ENCODE measurements around the gene NTM.

The NTM gene

GRCh38 chr11:131884461-131885073 is 514.2 kb downstream of the NTM start:
- H3K4me1 ChIP-seq = peaks cover 10% of the 10 kb centered on the region
- H3K79me2 ChIP-seq = no peaks in the 10 kb centered on the region
- no peak overlapping the region for H3K9ac ChIP-seq
- H3K36me3 ChIP-seq (ENCODE audit: control insufficient read depth, insufficient read depth, low read length) = no peaks in the 10 kb centered on the region
- H3K4me2 ChIP-seq (ENCODE audit: low read length) = no peak overlapping the region
- H3K27me3 ChIP-seq (ENCODE audit: control insufficient read depth, insufficient read depth, low read length) = no peaks in the 10 kb centered on the region
- H3K4me3 ChIP-seq (ENCODE audit: low read depth, low read length) = no peak overlapping the region
- no peaks in the 10 kb centered on the region for H3K9me3 ChIP-seq (ENCODE audit: control insufficient read depth, low read length)
- H2AFZ ChIP-seq = no peak overlapping the region
- H3K27ac ChIP-seq = no peak overlapping the region
- TF ChIP-seq, protein P1, sequence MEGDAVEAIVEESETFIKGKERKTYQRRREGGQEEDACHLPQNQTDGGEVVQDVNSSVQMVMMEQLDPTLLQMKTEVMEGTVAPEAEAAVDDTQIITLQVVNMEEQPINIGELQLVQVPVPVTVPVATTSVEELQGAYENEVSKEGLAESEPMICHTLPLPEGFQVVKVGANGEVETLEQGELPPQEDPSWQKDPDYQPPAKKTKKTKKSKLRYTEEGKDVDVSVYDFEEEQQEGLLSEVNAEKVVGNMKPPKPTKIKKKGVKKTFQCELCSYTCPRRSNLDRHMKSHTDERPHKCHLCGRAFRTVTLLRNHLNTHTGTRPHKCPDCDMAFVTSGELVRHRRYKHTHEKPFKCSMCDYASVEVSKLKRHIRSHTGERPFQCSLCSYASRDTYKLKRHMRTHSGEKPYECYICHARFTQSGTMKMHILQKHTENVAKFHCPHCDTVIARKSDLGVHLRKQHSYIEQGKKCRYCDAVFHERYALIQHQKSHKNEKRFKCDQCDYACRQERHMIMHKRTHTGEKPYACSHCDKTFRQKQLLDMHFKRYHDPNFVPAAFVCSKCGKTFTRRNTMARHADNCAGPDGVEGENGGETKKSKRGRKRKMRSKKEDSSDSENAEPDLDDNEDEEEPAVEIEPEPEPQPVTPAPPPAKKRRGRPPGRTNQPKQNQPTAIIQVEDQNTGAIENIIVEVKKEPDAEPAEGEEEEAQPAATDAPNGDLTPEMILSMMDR (IDR thresholded peaks at IDR 0.05) = no peak

- TF ChIP-seq, protein P1 (IDR thresholded peaks at IDR 0.05) = no peak
- Histone ChIP-seq H3K4me3 (ENCODE audit: low read depth, low read length) (no peak overlapping the region), H3K79me2 (no peaks in the 10 kb centered on the region), H3K27me3 (ENCODE audit: control insufficient read depth, insufficient read depth, low read length) (no peaks in the 10 kb centered on the region), H3K36me3 (ENCODE audit: control insufficient read depth, insufficient read depth, low read length) (no peaks in the 10 kb centered on the region), H3K27ac (no peak overlapping the region), H3K9ac (no peak overlapping the region), H2AFZ (peak overlapping the region; percentile 28), H3K4me1 (peaks cover 16% of the 10 kb centered on the region), H3K4me2 (ENCODE audit: low read length) (no peak overlapping the region), H3K9me3 (ENCODE audit: control insufficient read depth, low read length) (no peaks in the 10 kb centered on the region)
These were observed 515.0 kb downstream of the NTM start for GRCh38 chr11:131885431-131885830.

GRCh38 chr11:131886201-131886600 is 515.8 kb downstream of the NTM start:
- H3K4me3 ChIP-seq (ENCODE audit: low read depth, low read length) = no peak overlapping the region
- H3K27me3 ChIP-seq (ENCODE audit: control insufficient read depth, insufficient read depth, low read length) = no peaks in the 10 kb centered on the region
- H3K4me2 ChIP-seq (ENCODE audit: low read length) = no peak overlapping the region
- H3K9me3 ChIP-seq (ENCODE audit: control insufficient read depth, low read length) = no peaks in the 10 kb centered on the region
- no peak overlapping the region for H3K9ac ChIP-seq
- no peak overlapping the region for H2AFZ ChIP-seq
- H3K36me3 ChIP-seq (ENCODE audit: control insufficient read depth, insufficient read depth, low read length) = no peaks in the 10 kb centered on the region
- TF ChIP-seq, protein P1 (IDR thresholded peaks at IDR 0.05) = no peak
- no peaks in the 10 kb centered on the region for H3K79me2 ChIP-seq
- H3K27ac ChIP-seq = no peak overlapping the region
- peaks cover 16% of the 10 kb centered on the region for H3K4me1 ChIP-seq

GRCh38 chr11:131888230-131888855 is 517.9 kb downstream of the NTM start:
- TF ChIP-seq, protein P1 (IDR thresholded peaks at IDR 0.05) = no peak
- H3K79me2 ChIP-seq = no peaks in the 10 kb centered on the region
- no peak overlapping the region for H3K4me3 ChIP-seq (ENCODE audit: low read depth, low read length)
- H3K27me3 ChIP-seq (ENCODE audit: control insufficient read depth, insufficient read depth, low read length) = no peaks in the 10 kb centered on the region
- H3K36me3 ChIP-seq (ENCODE audit: control insufficient read depth, insufficient read depth, low read length) = no peaks in the 10 kb centered on the region
- H3K9ac ChIP-seq = no peak overlapping the region
- H2AFZ ChIP-seq = no peak overlapping the region
- H3K4me2 ChIP-seq (ENCODE audit: low read length) = no peak overlapping the region
- no peaks in the 10 kb centered on the region for H3K9me3 ChIP-seq (ENCODE audit: control insufficient read depth, low read length)
- H3K27ac ChIP-seq = no peak overlapping the region
- peaks cover 16% of the 10 kb centered on the region for H3K4me1 ChIP-seq

GRCh38 chr11:131889146-131889577 is 518.7 kb downstream of the NTM start:
- TF ChIP-seq, protein P1 (IDR thresholded peaks at IDR 0.05) = no peak
- H3K79me2 ChIP-seq = no peaks in the 10 kb centered on the region
- H3K4me3 ChIP-seq (ENCODE audit: low read depth, low read length) = no peak overlapping the region
- H3K4me2 ChIP-seq (ENCODE audit: low read length) = no peak overlapping the region
- H2AFZ ChIP-seq = no peak overlapping the region
- H3K27ac ChIP-seq = peak overlapping the region; percentile 44
- H3K27me3 ChIP-seq (ENCODE audit: control insufficient read depth, insufficient read depth, low read length) = no peaks in the 10 kb centered on the region
- H3K9ac ChIP-seq = no peak overlapping the region
- H3K9me3 ChIP-seq (ENCODE audit: control insufficient read depth, low read length) = no peaks in the 10 kb centered on the region
- peaks cover 18% of the 10 kb centered on the region for H3K4me1 ChIP-seq
- H3K36me3 ChIP-seq (ENCODE audit: control insufficient read depth, insufficient read depth, low read length) = no peaks in the 10 kb centered on the region

Measured in parathyroid adenoma (tissue), 2 donors.